NCI-H187 (cell line): ENCODE data around the gene ALG2.
"Not testable (repeated sequence)": the region's sequence is repeated elsewhere in the genome, so short reads cannot be mapped to it uniquely, and the experiment has no call there.

ENCODE experiments used
- DNase-seq, 2 experiments: peaks; one replicate each; lab custom pipeline; 2025; lab: John Stamatoyannopoulos, UW

The ALG2 gene

DNA sequence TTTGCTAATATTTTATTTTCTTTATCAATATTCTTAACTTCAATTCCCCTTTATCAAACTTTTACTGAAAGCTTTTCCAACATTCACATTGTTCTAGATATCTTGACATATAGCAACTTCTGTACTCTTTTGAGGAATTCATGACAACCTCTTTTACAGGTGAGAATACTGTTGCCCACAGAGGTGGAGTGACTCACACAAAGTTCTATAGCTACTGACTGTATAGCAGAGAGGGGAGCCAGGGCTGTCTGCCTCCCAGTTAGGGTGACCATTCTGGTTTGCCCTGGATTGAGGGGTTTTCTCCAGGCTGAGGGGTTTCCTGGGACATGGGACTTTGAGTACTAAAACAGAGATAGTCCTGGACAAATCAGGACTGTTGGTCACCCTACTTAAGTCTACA lies 16.6 kb upstream of the ALG2 start:
- no peak for DNase-seq

DNA sequence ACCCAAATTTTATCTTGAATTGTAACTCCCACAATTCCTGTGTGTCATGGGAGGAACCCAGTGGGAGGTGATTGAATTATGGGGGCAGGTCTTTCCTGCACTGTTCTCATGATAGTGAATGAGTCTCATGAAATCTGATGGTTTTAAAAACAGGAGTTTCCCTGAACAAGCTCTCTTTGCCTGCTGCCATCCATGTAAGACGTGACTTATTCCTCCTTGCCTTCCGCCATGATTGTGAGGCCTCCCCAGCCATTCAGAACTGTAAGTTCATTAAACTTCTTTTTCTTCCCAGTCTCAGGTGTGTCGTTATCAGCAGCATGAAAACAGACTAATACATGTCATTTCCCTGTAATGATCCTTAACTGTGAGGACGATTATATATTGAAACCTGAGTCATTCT lies 16.1 kb upstream of the ALG2 start:
- not testable (repeated sequence) for DNase-seq

DNA sequence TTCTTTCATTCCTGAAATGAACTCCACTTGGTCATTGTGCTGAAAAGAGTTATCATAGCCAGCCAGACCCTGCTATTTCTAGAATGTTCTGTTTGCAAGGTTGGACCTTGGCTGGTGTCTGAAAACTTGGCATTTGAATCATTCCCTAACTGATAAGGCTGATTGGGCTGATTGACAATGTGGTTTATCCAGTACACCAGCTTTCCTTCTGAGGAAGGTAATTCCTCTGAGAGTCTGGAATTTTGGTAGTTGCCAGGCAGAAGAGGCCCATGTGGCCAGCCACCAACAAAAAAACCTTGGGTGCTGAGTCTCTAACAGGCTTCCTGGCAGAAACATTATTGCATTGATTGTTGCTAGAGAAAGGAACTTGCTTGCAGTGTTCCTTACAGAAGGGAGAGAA lies 15.6 kb upstream of the ALG2 start:
- no peak for DNase-seq

DNA sequence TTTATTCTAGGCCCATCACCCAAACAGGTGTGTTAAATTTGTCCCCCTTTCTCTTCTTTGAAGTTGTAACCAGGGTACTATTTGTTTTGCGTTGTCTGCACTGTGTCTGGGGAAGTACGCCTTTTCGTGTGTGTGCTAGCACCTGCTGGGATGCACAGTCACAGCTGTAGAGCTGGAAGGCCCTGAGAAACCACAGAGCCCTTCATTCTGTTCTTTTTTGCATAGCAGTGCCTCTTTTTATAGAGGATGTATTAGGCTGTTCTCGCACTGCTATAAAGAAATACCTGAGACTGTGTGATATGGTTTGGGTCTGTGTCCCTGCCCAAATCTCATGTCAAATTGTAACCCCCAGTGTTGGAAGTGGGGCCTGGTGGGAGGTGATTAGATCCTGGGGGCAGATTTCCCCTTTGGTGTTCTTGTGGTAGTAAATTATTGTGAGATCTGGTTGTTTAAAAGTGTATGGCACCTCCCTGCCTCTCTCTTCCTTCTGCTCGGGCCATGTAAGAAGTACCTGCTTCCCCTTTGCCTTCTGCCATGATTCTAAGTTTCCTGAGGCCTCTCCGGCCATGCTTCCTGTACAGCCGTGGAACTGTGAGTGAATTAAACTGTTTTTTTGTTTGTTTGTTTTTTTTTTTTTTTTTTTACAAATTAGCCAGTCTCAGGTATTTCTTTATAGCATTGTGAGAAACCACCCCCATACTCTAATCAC lies 14.3 kb upstream of the ALG2 start:
- DNase-seq: no peak

DNA sequence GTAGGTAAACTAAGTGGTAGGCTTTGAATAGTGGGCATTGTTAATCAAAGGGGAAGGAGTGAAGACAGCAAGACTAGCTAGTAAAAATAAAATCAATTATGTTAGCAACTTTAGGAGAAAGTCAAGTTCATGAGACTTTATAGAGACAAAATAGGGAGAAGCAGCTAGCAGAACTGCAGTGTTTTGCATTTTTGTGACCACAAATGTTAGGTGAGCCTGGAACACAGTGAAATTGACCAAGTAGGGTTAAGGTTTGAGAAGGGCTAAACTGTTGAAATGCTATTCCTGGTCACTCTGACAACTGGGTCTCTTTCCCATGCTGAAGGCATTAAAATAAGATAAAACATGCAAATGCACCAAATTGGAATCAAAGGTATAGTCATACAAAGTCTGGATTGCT lies 13.3 kb upstream of the ALG2 start:
- DNase-seq: no peak

DNA sequence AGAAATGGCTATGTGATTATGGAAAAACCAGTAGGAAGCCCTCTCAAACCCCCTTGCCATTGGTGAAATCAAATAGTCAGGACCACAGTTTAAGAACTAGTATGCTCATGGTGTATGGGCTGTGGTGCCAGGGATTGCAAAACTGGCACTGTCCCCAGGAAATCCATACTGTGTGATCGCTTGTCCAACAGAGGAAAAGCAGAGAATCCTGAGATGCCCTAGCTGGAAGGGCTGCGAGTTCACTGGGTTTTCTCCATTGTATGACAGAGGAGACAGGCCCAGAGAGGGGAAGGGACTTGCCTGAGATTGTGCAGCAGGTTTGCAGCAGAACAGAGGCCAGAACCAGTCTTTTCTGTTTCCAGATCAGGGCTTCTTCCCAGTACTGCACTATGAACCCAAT lies 12.9 kb upstream of the ALG2 start:
- DNase-seq: no peak

DNA sequence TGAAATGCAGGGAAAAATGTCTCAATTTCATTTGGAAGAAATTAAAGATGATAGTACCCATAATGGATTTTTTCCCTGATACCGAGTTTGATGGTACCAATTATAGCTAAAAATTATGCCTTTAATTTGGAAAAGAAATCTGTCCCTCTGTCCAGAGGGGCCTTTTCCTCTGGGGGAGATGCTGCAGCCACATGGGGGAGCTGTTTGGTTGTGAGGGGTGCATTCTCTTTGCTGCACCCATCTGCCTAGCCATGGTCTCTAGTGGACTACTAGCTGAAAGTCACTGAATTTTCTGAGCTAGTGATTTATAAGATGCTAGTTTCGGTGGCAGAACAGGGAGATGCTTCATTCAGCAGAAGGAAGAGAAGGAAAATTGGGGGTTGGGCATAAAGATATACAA lies 10.0 kb upstream of the ALG2 start:
- DNase-seq: no peak

DNA sequence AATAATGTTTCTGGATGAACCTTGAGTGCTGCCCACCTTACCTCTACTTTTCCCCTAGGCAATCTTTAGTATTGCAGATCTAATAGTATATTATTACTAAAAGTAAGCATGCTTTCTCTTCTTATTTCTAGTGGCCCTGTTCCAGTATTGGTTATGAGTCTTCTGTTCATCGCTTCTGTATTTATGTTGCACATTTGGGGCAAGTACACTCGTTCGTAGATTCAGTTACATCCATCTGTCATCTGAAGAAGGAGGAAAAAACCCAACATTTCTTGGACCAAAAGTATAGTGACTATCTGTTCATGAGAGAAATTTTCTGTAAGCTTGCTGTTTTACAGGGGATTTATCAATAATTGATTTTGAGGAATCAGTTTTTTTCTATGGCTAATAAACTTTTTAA lies 8.5 kb upstream of the ALG2 start:
- no peak for DNase-seq

DNA sequence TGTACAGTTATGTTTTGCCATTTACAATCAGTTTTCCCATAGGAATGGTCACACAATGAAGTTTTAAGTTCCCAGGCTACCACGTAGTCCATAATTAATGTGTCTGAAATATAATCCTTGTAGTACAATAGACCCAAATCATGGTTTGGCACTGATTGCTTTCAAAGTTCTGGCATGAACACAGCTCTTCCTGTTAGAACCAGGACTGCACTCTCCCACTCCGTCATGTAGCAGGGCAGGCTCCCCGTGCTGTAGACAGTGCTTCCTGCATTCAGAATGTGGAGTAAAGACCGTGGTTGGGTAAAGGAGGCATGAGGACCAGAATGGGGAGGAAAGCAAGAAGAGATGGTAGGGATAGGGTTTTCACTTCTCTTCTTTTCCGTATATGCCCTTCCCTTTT lies 4.3 kb upstream of the ALG2 start:
- DNase-seq: no peak

DNA sequence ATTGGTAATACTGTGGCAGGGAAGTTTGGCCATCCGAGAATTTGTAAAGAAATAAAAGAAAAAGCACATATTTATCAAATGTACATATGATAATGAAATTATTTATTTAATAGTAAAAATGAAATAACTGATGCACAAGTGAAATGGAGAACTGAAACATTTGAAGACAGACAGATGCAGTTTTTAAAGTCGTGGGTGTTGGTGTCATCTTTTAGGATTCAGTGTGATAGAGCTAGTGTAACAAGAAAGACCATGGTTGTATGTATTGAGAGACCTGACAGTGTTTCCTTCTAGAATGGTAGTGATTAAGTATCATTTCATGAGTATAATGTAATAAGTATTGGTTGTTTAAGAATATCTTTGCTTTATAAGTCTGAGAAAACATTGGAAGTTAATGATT lies 2.7 kb upstream of the ALG2 start:
- DNase-seq: no peak

DNA sequence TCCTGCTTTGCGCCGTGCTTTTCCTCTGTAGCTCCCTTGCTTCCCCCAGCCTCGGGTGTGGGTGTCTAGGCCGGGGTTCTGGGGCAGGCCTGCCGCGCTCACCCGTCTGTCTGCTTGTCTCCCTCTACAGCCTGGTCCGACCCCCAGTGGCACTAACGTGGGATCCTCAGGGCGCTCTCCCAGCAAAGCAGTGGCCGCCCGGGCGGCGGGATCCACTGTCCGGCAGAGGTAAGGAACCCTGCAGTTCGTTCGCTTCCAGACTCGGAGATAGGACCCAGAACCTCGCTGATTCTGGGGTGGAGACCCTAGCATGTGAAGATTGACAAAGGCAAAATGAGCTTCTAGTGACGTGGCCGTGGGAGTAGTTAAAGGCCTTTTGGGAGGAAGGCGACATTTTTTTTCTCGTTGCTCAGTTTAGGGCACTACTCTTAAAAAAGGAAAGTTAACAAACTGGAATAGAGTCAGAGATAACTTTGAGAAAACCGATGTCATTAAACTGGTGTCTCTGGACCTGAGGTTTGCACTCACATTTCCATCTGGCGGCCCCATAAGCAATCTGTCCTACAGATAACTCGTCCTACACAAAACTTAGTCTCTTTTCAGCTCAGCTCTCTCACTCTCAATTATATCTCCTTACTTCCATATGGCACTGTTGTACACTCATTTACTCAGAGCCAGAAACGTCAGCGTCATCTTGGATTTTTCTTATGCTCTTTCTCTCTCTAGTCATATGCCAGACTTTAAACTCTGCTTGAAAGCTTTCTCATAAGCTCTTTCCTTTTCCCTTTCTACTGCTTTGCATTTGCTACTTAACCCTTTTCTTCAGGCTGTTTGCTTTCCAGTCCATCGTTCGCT lies 901 bp upstream of the ALG2 start:
- DNase-seq: no peak

DNA sequence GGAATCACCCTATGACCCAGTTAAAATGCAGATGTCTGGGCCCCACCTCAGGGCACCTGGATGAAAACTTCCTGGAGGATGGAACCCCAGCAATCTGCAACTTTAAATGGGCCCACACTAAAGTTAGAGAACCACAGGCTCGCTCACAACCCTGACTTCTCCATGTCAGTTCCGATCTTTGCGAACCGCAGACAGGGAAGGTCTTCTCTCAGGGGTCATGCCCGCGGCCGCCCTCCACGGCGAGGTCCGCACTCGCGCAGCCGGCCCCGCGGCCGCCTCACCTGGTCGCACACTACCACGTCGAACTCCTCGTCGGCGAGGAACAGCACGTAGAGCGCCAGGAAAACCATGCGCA lies 499 bp downstream of the ALG2 start:
- no peak for DNase-seq

DNA sequence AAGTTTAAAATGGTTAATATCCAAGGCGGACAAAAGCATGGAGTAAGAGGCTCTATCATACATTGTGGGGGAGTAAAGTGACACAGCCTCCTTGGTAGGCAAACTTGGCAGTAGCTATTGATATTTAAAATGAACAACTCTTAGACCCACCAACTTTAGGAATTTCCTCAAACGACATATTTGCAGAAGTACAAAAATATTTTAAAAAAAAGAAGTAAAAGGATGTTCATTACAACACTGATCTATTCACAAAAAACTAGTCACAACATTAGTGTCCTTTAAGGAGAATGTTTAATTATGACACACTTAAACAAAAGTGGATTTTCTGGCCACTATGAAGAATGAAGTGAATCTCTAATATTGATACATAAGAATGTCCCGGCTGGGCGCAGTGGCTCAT lies 1.7 kb downstream of the ALG2 start:
- no peak for DNase-seq

DNA sequence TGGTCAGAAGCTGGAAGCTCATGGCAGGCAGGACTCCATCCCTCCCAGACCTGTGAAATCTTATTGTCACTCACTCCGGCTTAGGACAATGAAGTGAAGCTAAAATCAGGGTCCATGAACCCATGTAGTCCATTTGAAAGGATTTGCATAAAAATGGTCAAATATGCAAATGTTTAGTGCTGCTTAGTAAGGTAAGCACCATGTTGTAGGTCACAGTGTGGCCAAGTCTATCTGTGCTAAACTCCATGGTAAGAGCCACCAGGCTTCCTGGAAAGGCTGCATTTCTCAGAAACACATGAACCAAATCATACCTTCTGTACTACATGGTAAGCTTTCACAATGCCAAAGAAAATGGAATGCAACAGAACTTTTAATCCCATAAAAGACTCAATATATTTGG lies 5.7 kb downstream of the ALG2 start:
- DNase-seq: no peak

DNA sequence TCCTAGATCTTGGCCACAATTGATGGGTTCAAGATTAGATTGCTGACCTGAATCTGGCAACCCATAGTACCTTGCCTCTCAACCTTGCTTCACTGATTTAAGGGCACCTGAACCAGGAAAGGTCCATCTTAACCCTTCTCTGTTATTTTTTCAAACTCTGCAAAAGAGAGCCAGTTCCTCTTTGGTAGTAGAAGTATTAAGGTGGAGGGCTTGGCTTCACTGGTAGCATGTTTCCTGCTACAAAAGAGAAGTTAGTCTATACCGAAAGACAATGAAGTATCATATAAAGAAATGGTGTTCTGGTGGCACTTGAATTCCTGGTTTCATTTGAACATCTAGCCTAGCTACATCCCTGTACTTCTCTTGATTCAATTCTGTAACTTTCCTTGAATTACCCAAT lies 8.5 kb downstream of the ALG2 start:
- no peak for DNase-seq

DNA sequence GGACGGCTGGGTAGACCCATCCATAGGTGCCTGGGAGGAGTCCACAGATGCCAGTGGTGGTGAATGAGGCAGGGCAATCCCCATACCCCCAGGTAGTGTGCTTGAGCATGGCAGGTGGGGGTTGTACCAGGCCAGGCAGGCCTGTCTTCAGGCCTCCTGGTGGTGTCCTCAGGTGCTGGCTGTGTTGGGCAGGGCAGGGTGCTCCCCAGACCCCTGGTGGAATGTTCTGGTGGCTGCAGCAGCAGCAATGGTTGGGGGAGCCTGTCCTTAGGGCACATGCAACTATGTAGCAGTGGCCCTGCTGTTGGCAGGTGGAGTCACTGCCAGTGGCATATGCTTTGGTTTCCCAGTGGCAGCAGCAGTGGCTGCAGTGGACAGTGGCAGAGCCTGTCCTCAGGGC lies 10.0 kb downstream of the ALG2 start:
- no peak for DNase-seq

DNA sequence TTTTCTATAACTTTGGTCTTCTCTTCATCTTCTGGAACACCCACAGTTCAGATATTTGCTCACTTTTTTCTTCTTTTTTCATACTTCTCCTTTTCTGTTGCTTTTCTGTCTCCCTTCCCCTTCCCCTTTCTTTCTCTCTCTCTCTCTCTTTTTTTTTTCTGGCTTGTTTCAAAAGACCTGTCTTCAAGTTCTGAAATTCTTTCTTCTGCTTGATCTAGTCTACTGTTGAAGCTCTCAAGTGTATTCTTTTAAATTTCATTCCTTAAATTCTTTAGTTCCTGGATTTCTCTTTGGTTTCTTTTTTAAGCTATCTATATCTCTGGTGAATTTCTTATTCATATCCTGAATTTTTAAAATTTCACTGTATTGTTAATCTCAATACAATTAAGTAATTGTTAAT lies 11.2 kb downstream of the ALG2 start:
- no peak for DNase-seq

DNA sequence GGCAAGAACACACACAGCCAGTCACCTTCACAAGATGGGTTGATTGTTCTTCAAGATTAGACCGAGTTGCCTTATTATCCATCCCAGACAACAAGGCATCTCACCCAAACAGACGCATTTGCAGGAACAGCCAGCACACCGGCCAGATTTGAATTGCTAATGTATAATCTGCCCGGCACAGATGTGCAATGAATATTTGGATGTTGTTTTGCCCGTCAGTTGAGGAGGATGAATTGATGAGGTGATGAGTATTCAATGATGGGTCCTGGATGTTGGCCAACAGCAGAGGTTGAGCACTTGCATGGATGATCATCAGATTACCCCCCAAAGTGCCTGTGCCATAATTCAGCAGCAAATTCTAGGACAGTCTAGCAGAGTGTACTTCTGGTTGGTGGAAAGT lies 20.1 kb downstream of the ALG2 start:
- no peak for DNase-seq

DNA sequence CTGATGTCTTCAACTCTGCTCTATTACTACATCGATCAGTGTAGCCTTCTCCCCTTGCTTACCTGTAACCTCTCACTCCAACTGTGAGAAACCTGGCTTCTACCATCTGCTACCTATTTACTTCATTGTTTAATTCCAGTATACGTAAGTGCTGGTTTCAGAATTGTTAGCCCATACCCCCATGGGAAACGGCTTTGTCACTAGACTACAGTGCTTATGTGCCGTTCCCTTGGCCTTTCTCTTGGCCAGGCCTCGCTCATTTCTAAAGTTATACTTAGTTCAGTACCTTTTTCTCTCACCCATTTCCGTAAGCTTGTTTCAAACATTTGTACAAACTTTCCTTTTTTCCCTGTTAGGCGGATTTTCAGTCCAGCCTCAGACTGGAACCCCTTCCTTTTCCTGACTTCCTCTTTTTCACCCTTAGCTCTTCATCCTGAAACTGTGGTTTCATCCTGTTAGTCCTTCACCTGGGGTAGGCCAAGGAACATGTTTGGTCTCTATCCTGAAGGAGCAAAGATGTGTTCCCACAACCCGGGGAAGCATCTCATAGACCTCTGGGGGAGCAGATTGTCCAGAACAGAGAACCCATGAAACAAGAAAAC lies 21.7 kb downstream of the ALG2 start:
- DNase-seq: no peak

DNA sequence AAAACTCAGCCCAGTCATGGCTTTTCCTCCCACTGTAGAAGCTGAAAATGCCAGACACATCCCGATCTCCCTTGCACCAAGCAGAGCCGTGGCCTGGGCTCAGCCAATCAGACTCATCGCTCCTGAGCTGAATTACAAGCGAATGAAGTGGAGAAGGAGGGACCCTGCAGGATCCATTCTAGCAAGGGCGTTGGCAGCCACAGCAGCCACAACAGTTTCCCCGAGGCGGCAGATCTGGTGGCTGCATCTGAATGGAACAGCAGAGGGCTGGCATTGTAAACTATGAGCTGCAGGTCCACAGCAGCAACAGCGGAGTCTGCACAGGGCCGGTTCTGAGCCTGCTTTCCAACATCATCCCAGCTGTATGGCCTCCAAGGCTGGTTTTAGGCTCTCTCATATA lies 23.8 kb downstream of the ALG2 start:
- DNase-seq: no peak

DNA sequence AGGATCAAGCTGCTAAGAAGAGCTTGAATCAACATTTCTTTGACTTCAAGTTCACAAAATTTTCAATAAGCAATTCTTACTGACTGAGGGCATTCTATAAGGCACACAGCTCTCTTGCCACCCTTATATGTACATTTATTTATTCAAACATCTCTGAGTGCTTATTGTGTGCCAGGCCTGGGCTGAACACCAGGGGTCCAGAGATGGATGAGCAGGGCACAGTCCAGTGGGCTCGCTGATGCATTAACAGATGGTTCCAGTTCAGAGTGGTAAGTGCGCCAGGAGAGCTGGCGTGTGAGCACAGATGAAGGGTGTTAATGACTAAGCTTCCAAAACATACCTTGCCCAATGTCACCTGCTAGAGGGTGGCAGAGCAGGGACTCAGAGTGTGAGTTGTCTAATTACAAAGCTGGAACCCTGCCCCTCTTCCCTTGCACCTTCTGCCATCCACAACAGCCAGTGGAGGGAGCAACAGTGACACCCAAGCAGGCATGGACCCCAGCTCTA lies 24.6 kb downstream of the ALG2 start:
- DNase-seq: no peak

DNA sequence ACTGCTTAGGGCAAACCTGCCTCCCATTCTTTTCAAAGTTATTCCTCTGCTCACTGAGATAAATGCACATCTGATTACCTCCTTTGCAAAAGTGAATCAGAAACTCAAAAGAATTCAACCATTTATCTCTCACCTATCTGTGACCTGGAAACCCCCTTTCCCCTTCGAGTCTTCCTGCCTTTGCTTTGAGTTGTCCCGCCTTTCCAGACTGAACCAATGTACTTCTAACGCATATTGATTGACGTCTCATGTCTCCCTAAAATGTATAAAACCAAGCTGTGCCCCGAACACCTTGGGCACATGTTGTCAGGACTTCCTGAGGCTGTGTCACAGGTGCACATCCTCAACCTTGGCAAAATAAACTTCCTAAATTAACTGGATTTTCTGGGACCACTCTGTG lies 25.3 kb downstream of the ALG2 start:
- not testable (repeated sequence) for DNase-seq

DNA sequence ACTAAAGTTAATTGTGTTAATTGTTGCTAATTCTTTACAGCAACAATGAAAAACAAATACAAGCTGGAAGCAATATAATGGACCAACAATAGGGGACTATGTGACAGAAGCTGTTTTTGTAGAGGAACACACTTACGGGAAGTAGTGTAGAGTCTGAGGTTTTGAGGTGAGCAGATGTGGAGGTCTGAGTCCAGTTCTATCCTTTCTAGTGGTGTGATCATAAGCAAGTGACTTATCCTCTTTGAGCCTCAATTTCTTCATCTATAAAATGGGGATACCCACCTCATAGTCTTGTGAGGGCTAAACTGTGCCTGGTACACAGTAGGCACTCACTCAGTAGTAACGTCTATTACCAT lies 28.3 kb downstream of the ALG2 start:
- DNase-seq: no peak
